ENCODE data around the gene VSTM1. TPM values are rescaled to one million over a fixed set of nuclear protein-coding genes. Genes with fewer than 3 reads are reported as not detected.
"Not testable (repeated sequence)": the region's sequence is repeated elsewhere in the genome, so short reads cannot be mapped to it uniquely, and the experiment has no call there.

The VSTM1 gene
- total RNA-seq, 1 donor from 2014 or later: 1.1 TPM

DNA sequence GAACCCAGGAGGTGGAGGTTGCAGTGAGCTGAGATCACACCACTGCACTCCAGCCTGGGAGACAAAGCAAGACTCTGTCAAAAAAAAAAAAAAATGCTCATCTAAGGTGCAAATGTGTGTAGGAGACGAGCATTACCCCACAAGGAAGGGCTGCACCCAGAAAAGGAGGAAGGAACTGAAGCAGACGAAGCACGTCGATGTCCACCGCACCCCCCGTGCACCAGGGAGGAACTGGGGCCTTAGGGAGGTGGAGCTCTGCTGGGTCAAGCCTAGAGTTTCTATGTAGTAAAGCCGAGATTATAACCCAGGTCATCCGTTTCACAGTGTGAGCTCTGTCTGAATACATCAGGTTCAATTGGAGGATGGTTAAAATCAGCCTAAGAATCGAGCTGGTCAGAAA is 1.1 kb downstream of the VSTM1 start:
- DNase-seq (peak; percentile 80), ATAC-seq (peak; percentile 98)
- no peak for TF ChIP-seq CTCF (IDR thresholded peaks at IDR 0.05)
- Histone ChIP-seq H3K36me3 (no peaks in the 10 kb centered on the region), H3K4me1 (no peaks in the 10 kb centered on the region), H3K9me3 (no peaks in the 10 kb centered on the region), H3K27me3 (no peaks in the 10 kb centered on the region), H3K27ac (no peak overlapping the region), H3K4me3 (no peak overlapping the region)
- intact Hi-C loops (cut with DNase I): no loop called here

DNA sequence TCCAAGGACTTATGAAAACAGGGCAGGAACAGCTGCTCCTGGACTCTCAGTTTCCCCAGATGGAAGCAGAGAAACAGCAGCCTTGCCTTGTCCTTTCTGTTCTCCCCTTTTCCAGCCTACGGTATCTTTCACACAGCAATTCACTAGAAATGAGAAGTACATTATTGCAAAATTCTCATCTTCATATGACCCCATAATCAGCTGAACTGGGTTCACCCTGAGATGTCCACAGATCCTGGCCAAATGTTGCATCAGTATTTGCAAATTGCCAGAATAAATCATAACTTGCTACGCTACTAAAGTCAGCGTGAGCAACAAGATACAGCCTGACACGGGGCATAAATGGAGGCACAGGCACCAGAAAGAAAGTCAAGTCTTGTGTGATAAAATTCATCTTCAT is 16.1 kb downstream of the VSTM1 start:
- no peak overlapping the region for H3K4me3 ChIP-seq
- H3K36me3 ChIP-seq: no peaks in the 10 kb centered on the region
- H3K27me3 ChIP-seq: peaks cover 20% of the 10 kb centered on the region
- DNase-seq: no peak
- TF ChIP-seq CTCF (IDR thresholded peaks at IDR 0.05): no peak
- no peaks in the 10 kb centered on the region for H3K4me1 ChIP-seq
- peak; percentile 79 for ATAC-seq
- H3K27ac ChIP-seq: no peak overlapping the region
- no peaks in the 10 kb centered on the region for H3K9me3 ChIP-seq
- intact Hi-C loops (cut with DNase I): no loop called here

GRCh38 chr19:54045771-54046170 is 17.9 kb downstream of the VSTM1 start:
- no peak for TF ChIP-seq CTCF (IDR thresholded peaks at IDR 0.05)
- intact Hi-C loops (cut with DNase I): no loop called here
- Histone ChIP-seq H3K4me3 (no peak overlapping the region), H3K27ac (no peak overlapping the region), H3K27me3 (peaks cover 20% of the 10 kb centered on the region), H3K36me3 (no peaks in the 10 kb centered on the region), H3K9me3 (no peaks in the 10 kb centered on the region), H3K4me1 (no peaks in the 10 kb centered on the region)
- ATAC-seq (no peak), DNase-seq (no peak)

DNA sequence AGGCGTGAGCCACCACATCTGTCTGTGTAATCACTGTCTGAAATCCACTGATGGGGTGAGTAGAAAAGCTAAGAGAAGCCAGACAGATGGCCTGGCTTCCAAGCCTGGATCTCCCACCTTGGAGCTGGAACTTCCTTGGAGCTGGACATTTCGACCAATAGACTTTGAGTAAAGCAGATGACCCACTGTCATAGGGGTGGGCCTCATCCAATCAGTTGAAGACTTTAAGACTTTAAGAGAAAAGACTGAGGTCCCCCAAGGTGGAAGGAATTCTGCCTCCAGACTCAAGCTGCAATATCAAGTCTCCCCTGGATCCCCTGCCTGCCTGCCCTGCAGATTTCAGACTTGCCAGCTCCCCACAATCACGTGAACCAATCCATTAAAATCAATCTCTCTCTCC is 20.7 kb downstream of the VSTM1 start:
- no peak for TF ChIP-seq CTCF (IDR thresholded peaks at IDR 0.05)
- H3K27me3 ChIP-seq: peaks cover 20% of the 10 kb centered on the region
- H3K36me3 ChIP-seq: no peaks in the 10 kb centered on the region
- no peak overlapping the region for H3K27ac ChIP-seq
- no peaks in the 10 kb centered on the region for H3K4me1 ChIP-seq
- intact Hi-C loops (cut with DNase I): no loop called here
- no peaks in the 10 kb centered on the region for H3K9me3 ChIP-seq
- DNase-seq (no peak), ATAC-seq (no peak)
- no peak overlapping the region for H3K4me3 ChIP-seq

DNA sequence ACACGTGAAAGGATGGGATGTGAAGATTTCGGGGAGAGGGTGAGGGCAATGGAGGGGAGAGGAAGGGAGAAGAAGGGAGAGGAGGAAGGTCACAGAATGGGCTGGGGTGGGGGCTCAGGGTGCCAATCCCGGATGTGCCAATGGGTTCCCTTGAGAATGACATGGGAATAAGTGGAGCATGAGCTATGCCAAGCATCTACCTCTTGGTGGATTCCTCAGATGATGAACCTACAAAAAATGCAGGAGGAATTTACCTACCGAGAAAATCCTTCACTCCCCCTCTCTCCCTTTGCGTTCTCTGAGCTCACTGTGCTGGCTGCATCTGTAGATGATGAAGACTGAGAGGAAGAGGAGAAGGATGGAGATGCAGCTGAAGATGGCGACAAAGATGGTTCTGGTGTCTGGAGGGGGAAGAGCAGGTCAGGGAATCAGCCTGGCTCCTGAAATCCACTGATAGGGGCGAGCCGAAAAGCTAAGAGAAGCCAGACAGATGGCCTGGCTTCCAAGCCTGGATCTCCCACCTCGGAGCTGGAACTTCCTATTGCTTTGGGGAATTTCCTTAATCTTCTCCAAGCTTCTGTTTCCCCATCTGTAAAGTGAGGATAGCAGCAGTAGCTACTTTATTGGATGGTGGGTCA is 21.6 kb downstream of the VSTM1 start:
- no peaks in the 10 kb centered on the region for H3K9me3 ChIP-seq
- H3K36me3 ChIP-seq: no peaks in the 10 kb centered on the region
- H3K27me3 ChIP-seq: peaks cover 20% of the 10 kb centered on the region
- no peak overlapping the region for H3K4me3 ChIP-seq
- TF ChIP-seq CTCF (IDR thresholded peaks at IDR 0.05): no peak
- intact Hi-C loops (cut with DNase I): no loop called here
- ATAC-seq: no peak
- no peaks in the 10 kb centered on the region for H3K4me1 ChIP-seq
- no peak for DNase-seq
- H3K27ac ChIP-seq: no peak overlapping the region

- Histone ChIP-seq H3K4me3 (no peak overlapping the region), H3K27ac (no peak overlapping the region), H3K27me3 (peaks cover 10% of the 10 kb centered on the region), H3K4me1 (no peaks in the 10 kb centered on the region), H3K9me3 (no peaks in the 10 kb centered on the region), H3K36me3 (no peaks in the 10 kb centered on the region)
- no peak for ATAC-seq
- TF ChIP-seq CTCF (IDR thresholded peaks at IDR 0.05): no peak
- intact Hi-C loops (cut with DNase I): no loop called here
- no peak for DNase-seq
Observed at GRCh38 chr19:54040003-54040402, 23.7 kb downstream of the VSTM1 start.

- H3K4me1 ChIP-seq; intact Hi-C loops (cut with DNase I); H3K36me3 ChIP-seq; H3K4me3 ChIP-seq; DNase-seq; H3K9me3 ChIP-seq; ATAC-seq; H3K27me3 ChIP-seq; H3K27ac ChIP-seq: not testable (repeated sequence)
Observed at GRCh38 chr19:54036542-54036941, 27.2 kb downstream of the VSTM1 start.

Data from upper lobe of right lung (tissue), 1 donor.